SK-N-SH (cell line): ENCODE data around the gene PPP1R37. TPM values are rescaled to one million over a fixed set of nuclear protein-coding genes. Genes with fewer than 3 reads are reported as not detected.

Experiments
- CTCF ChIA-PET: fragments of 300-600, 350-600 bp; formaldehyde crosslinking; extraction: SDS; loops from one replicate; lab custom pipeline; 2021; lab: Yijun Ruan, JAX
- POLR2A ChIA-PET: fragments of 350-600 bp; sonication (Branson Sonifier 250); formaldehyde crosslinking; extraction: SDS; loops from one replicate; lab custom pipeline; 2020; ENCODE audit warnings: antibody characterized with exemption, inconsistent platforms; lab: Yijun Ruan, JAX
- DNase-seq: peaks from one replicate; pipeline ENCODE4 v3.0.0; 2012
- H2AFZ ChIP-seq: fragments of 200-600 bp; sonication (generic); 2 replicates; pipeline ENCODE4 v1.8.1; 2016; ENCODE audit warnings: antibody characterized with exemption, mild to moderate bottlenecking, low read depth
- H3F3A ChIP-seq: fragments of 200-600 bp; sonication (generic); replicated peaks from 2 replicates; pipeline ENCODE3; 2016; ENCODE audit warnings: antibody characterized with exemption, mild to moderate bottlenecking; ENCODE audit not compliant: insufficient read depth
- H3K27ac ChIP-seq, 2 experiments: fragments of 200-500 bp in 1 of 2; fragments of 200-600 bp in 1 of 2; sonication (Bioruptor generic) in 1 of 2; sonication (generic), shearing (Covaris generic) in 1 of 2; 2 replicates each; pipeline versions ENCODE4 v1.5.1 to v1.6.1; 2014 to 2016; ENCODE audit warnings: low read depth in 2 of 2, inconsistent platforms in 1 of 2, low read length in 1 of 2, mild to moderate bottlenecking in 1 of 2, mixed read lengths in 1 of 2
- H3K27me3 ChIP-seq: fragments of 200-600 bp; sonication (generic), shearing (Covaris generic); 2 replicates; pipeline ENCODE4 v1.6.1; 2016; ENCODE audit warnings: mixed run types; ENCODE audit not compliant: insufficient read depth
- H3K36me3 ChIP-seq, 2 experiments: fragments of 200-500 bp in 1 of 2; fragments of 200-600 bp in 1 of 2; sonication (Bioruptor generic) in 1 of 2; sonication (generic) in 1 of 2; replicated peaks in 1 of 2; 2 replicates each; pipeline versions ENCODE3 to v1.5.1; 2014 to 2016; ENCODE audit warnings: low read length in 1 of 2, mild to moderate bottlenecking in 1 of 2; ENCODE audit not compliant: insufficient read depth in 2 of 2, control insufficient read depth in 1 of 2
- H3K4me1 ChIP-seq, 2 experiments: fragments of 200-500 bp in 1 of 2; fragments of 200-600 bp in 1 of 2; sonication (Bioruptor generic) in 1 of 2; sonication (generic), shearing (Covaris generic) in 1 of 2; 2 replicates each; pipeline versions ENCODE4 v1.5.1 to v1.6.1; 2014 to 2016; ENCODE audit warnings: low read depth in 1 of 2, low read length in 1 of 2, mixed run types in 1 of 2; ENCODE audit not compliant: insufficient read depth in 2 of 2, control insufficient read depth in 1 of 2
- H3K4me2 ChIP-seq: fragments of 200-600 bp; sonication (generic), shearing (Covaris generic); 2 replicates; pipeline ENCODE4 v1.6.1; 2017; ENCODE audit warnings: mixed run types
- H3K4me3 ChIP-seq, 2 experiments: fragments of 200-500 bp in 1 of 2; fragments of 200-600 bp in 1 of 2; sonication (Bioruptor generic) in 1 of 2; sonication (generic), shearing (Covaris generic) in 1 of 2; 2 replicates each; pipeline versions ENCODE4 v1.5.1 to v1.8.1; 2014 to 2016; ENCODE audit warnings: low read depth in 2 of 2, inconsistent platforms in 1 of 2, low read length in 1 of 2, mild to moderate bottlenecking in 1 of 2, mixed read lengths in 1 of 2, moderate library complexity in 1 of 2
- H3K79me2 ChIP-seq: fragments of 200-600 bp; sonication (generic); 2 replicates; pipeline ENCODE4 v1.8.1; 2017; ENCODE audit warnings: mild to moderate bottlenecking; ENCODE audit not compliant: insufficient read depth
- H3K9ac ChIP-seq: fragments of 200-600 bp; sonication (generic); 2 replicates; pipeline ENCODE4 v1.6.1; 2017; ENCODE audit warnings: mixed run types
- H3K9me2 ChIP-seq: fragments of 200-600 bp; sonication (generic); 2 replicates; pipeline ENCODE4 v1.6.1; 2017; ENCODE audit warnings: mixed run types
- H3K9me3 ChIP-seq: fragments of 200-600 bp; sonication (generic); 2 replicates; pipeline ENCODE4 v1.6.1; 2017; ENCODE audit warnings: mixed run types, mild to moderate bottlenecking, moderate library complexity
- H4K20me1 ChIP-seq: fragments of 200-600 bp; sonication (generic); 2 replicates; pipeline ENCODE4 v1.6.1; 2017; ENCODE audit warnings: mild to moderate bottlenecking, mixed run types; ENCODE audit not compliant: insufficient read depth
- ELF1 ChIP-seq: IDR thresholded peaks from 2 replicates; pipeline ENCODE4 v1.4.0; 2012
- EP300 ChIP-seq, 2 experiments: IDR thresholded peaks; 2 replicates each; pipeline versions ENCODE4 v1.4.0 to v1.6.1; 2012; ENCODE audit warnings: borderline replicate concordance in 1 of 2, low read depth in 1 of 2, low read length in 1 of 2
- EZH2phosphoT487 ChIP-seq: fragments of 200-600 bp; sonication (generic); IDR thresholded peaks from 2 replicates; pipeline ENCODE4 v1.6.1; 2017; ENCODE audit warnings: low read depth, mixed run types, mild to moderate bottlenecking, antibody characterized with exemption, moderate library complexity, borderline replicate concordance
- FOSL2 ChIP-seq: IDR thresholded peaks from 2 replicates; pipeline ENCODE4 v1.4.0; 2012; ENCODE audit warnings: low read depth, mild to moderate bottlenecking, moderate library complexity, borderline replicate concordance
- FOXJ3 ChIP-seq: sonication (generic); formaldehyde crosslinking; IDR thresholded peaks from 2 replicates; pipeline ENCODE4 v1.5.1; 2020; ENCODE audit warnings: mild to moderate bottlenecking, missing genetic modification reagents
- GABPA ChIP-seq: IDR thresholded peaks from 2 replicates; pipeline ENCODE4 v1.4.0; 2012; ENCODE audit warnings: low read depth, mild to moderate bottlenecking
- GATA2 ChIP-seq: sonication (generic); formaldehyde crosslinking; IDR thresholded peaks from 2 replicates; pipeline ENCODE4 v1.5.0; 2020; ENCODE audit warnings: mild to moderate bottlenecking, missing genetic modification reagents
- NFIC ChIP-seq: IDR thresholded peaks from 2 replicates; pipeline ENCODE4 v1.4.0; 2012; ENCODE audit warnings: borderline replicate concordance
- NRF1 ChIP-seq: IDR thresholded peaks from 2 replicates; pipeline ENCODE4 v1.6.1; 2012; ENCODE audit warnings: low read depth, mild to moderate bottlenecking, low read length
- POLR2AphosphoS5 ChIP-seq: IDR thresholded peaks from 2 replicates; pipeline ENCODE4 v1.6.1; 2012; ENCODE audit warnings: low read depth, low read length
- RFX5 ChIP-seq: IDR thresholded peaks from 2 replicates; pipeline ENCODE4 v1.6.1; 2012; ENCODE audit warnings: mild to moderate bottlenecking, improper control_type of control experiment, low read length
- SIN3A ChIP-seq: IDR thresholded peaks from 2 replicates; pipeline ENCODE4 v1.6.1; 2012; ENCODE audit warnings: low read depth, mild to moderate bottlenecking, low read length, moderate library complexity, borderline replicate concordance
- SMC3 ChIP-seq: IDR thresholded peaks from 2 replicates; pipeline ENCODE4 v1.6.1; 2012; ENCODE audit warnings: low read depth, low read length, improper control_type of control experiment
- TAF1 ChIP-seq: IDR thresholded peaks from 2 replicates; pipeline ENCODE4 v1.6.1; 2012; ENCODE audit warnings: low read depth, mild to moderate bottlenecking, low read length, moderate library complexity, borderline replicate concordance
- WGBS: methylation state at CpG from one replicate; pipeline ENCODE4 v1.1.6; 2017; ENCODE audit warnings: low lambda C conversion rate; 5-methylcytosine and 5-hydroxymethylcytosine counted together
- polyA plus RNA-seq, 3 experiments: library from polyadenylated mRNA; depleted of rRNA; stranded (reverse); fragments of >200 nt; gene quantifications; 2 replicates each; pipeline ENCODE4 v1.2.3, GENCODE V29; 2012
- TF ChIP-seq, protein P1 (sequence below): fragments of 200-600 bp; sonication (generic); IDR thresholded peaks from 2 replicates; pipeline ENCODE4 v1.6.1; 2017; ENCODE audit warnings: antibody characterized with exemption, mild to moderate bottlenecking, moderate library complexity
- TF ChIP-seq, protein P2 (sequence below): IDR thresholded peaks from 2 replicates; pipeline ENCODE4; 2012
- TF ChIP-seq, protein P3 (sequence below): IDR thresholded peaks from 2 replicates; pipeline ENCODE4 v1.4.0; 2012; ENCODE audit warnings: low read depth, borderline replicate concordance
- TF ChIP-seq, protein P4 (sequence below): fragments of 150-350 bp; IDR thresholded peaks from 2 replicates; pipeline ENCODE4 v1.6.1; 2016; ENCODE audit warnings: mild to moderate bottlenecking, low read depth, low read length

The PPP1R37 gene
- polyA plus RNA-seq, 1 of the 3 experiments (the other 2 are of a cell fraction): 24.4 TPM

DNA sequence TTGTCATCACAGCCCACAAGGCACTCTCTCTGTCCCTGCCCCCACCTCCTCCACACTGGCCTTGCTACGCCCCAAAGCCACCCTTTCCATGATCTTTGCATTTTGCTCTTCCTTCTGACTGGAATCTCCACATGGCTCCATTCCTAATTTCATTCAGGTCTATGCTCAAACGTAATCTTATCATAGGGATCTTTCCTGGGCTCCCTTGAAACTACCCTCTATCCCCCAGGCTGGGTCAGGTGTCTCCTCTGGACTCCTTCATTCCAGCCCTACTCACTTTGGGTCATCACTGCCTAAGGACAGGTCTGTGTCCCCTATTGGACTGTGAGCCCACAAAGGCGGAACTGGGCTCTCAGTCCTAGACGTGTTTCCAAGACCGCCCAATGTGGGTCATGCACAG lies 10.8 kb upstream of the PPP1R37 start:
- TF ChIP-seq GABPA (no peak), SMC3 (no peak), EP300 (IDR thresholded peaks at IDR 0.05; ENCODE audit: borderline replicate concordance in 1 of 2, low read depth in 1 of 2, low read length in 1 of 2) (no peak), NRF1 (no peak)
- DNase-seq: no peak
- Histone ChIP-seq H3K27me3 (no peaks in the 10 kb centered on the region), H3K4me3 (no peak overlapping the region), H3K36me3 (peaks cover 3 to 11% of the 10 kb centered on the region in 2 experiments), H3K9ac (no peak overlapping the region), H3K27ac (no peak overlapping the region), H3F3A (no peaks in the 10 kb centered on the region), H4K20me1 (no peaks in the 10 kb centered on the region), H3K9me3 (no peaks in the 10 kb centered on the region), H3K79me2 (peaks cover 67% of the 10 kb centered on the region), H2AFZ (no peak overlapping the region), H3K9me2 (no peaks in the 10 kb centered on the region), H3K4me1 (peaks cover 0 to 9% of the 10 kb centered on the region in 2 experiments; a peak in 1 of 4 replicates), H3K4me2 (no peak overlapping the region)
- 95% methylated on average over 5 of the region's 5 CpGs for WGBS
- ChIA-PET CTCF (no interaction called here), POLR2A (no interaction called here)

DNA sequence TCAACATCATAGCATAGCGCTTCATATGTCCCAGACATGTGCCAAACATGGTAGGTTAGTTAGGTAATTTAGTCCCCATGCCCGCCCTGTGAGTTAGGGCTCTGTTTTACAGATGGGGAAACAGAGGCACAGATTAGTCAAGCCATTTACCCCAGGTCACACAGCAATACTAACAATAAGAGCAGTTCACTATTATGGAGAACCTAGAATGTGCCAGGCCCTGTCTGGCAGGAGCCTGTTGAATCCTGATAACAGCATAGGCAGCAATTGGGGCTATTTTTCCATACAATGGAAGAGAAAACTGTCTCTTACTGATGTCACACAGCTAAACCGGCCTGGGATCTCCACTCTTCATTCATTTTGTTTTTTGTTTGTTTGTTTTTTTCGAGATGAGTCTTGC lies 6.5 kb upstream of the PPP1R37 start:
- H3K79me2 ChIP-seq: peaks cover 60% of the 10 kb centered on the region
- peaks cover 6 to 13% of the 10 kb centered on the region in 2 experiments for H3K36me3 ChIP-seq
- no peak overlapping the region for H3K4me3 ChIP-seq
- no peak overlapping the region for H3K9ac ChIP-seq
- no peak overlapping the region for H3K4me2 ChIP-seq
- WGBS: 96% methylated on average over 4 of the region's 4 CpGs
- CTCF ChIA-PET: no interaction called here
- POLR2A ChIA-PET: no interaction called here
- H3K27me3 ChIP-seq: no peaks in the 10 kb centered on the region
- no peaks in the 10 kb centered on the region for H4K20me1 ChIP-seq
- no peaks in the 10 kb centered on the region for H3K9me2 ChIP-seq
- H3K27ac ChIP-seq: no peak overlapping the region
- H3F3A ChIP-seq: peaks cover 15% of the 10 kb centered on the region
- peaks cover 9 to 11% of the 10 kb centered on the region in 2 experiments; a peak in 2 of 4 replicates for H3K4me1 ChIP-seq
- TF ChIP-seq RFX5: no peak
- TF ChIP-seq FOSL2: no peak
- DNase-seq: no peak
- no peaks in the 10 kb centered on the region for H3K9me3 ChIP-seq
- H2AFZ ChIP-seq: no peak overlapping the region

DNA sequence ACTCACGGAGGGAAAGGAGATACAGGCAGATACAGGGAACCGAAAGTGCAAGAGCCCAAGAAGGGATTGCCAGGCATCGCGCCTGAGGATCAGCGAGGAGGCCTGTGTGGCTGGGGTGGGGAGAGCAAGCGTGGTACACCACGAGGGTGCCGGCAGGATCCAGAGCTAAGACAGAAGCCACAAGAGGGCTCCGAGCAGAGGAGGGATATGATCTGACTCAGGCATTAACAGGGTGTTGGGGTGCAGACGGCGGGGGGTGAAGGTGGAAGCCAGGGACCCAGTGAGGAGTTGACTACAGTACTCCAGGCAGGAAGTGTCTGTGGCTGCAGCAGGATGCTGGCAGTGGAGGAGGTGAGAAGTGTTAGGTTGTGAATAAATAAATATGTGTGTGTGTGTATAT lies 5.4 kb upstream of the PPP1R37 start:
- Histone ChIP-seq H3K79me2 (peaks cover 49% of the 10 kb centered on the region), H3K27ac (no peak overlapping the region), H3K36me3 (peaks cover 6 to 13% of the 10 kb centered on the region in 2 experiments), H2AFZ (no peak overlapping the region), H3K4me2 (no peak overlapping the region), H3K9ac (no peak overlapping the region), H3K4me3 (no peak overlapping the region), H3F3A (peaks cover 18% of the 10 kb centered on the region), H4K20me1 (no peaks in the 10 kb centered on the region), H3K27me3 (no peaks in the 10 kb centered on the region), H3K4me1 (peaks cover 9 to 11% of the 10 kb centered on the region in 2 experiments; a peak in 2 of 4 replicates), H3K9me3 (no peaks in the 10 kb centered on the region), H3K9me2 (no peaks in the 10 kb centered on the region)
- no peak for DNase-seq
- POLR2A ChIA-PET: no interaction called here
- 94% methylated on average over 11 of the region's 11 CpGs for WGBS
- CTCF ChIA-PET: no interaction called here
- TF ChIP-seq ELF1 (no peak), NFIC (no peak), FOXJ3 (CRISPR knock-in tag) (no peak), TAF1 (no peak), GATA2 (CRISPR knock-in tag) (no peak), EZH2phosphoT487 (no peak), POLR2AphosphoS5 (no peak), SIN3A (no peak)
- TF ChIP-seq, protein P1, sequence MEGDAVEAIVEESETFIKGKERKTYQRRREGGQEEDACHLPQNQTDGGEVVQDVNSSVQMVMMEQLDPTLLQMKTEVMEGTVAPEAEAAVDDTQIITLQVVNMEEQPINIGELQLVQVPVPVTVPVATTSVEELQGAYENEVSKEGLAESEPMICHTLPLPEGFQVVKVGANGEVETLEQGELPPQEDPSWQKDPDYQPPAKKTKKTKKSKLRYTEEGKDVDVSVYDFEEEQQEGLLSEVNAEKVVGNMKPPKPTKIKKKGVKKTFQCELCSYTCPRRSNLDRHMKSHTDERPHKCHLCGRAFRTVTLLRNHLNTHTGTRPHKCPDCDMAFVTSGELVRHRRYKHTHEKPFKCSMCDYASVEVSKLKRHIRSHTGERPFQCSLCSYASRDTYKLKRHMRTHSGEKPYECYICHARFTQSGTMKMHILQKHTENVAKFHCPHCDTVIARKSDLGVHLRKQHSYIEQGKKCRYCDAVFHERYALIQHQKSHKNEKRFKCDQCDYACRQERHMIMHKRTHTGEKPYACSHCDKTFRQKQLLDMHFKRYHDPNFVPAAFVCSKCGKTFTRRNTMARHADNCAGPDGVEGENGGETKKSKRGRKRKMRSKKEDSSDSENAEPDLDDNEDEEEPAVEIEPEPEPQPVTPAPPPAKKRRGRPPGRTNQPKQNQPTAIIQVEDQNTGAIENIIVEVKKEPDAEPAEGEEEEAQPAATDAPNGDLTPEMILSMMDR: no peak
- TF ChIP-seq, protein P2, sequence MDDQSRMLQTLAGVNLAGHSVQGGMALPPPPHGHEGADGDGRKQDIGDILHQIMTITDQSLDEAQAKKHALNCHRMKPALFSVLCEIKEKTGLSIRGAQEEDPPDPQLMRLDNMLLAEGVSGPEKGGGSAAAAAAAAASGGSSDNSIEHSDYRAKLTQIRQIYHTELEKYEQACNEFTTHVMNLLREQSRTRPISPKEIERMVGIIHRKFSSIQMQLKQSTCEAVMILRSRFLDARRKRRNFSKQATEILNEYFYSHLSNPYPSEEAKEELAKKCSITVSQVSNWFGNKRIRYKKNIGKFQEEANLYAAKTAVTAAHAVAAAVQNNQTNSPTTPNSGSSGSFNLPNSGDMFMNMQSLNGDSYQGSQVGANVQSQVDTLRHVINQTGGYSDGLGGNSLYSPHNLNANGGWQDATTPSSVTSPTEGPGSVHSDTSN: no peak
- TF ChIP-seq, protein P3, sequence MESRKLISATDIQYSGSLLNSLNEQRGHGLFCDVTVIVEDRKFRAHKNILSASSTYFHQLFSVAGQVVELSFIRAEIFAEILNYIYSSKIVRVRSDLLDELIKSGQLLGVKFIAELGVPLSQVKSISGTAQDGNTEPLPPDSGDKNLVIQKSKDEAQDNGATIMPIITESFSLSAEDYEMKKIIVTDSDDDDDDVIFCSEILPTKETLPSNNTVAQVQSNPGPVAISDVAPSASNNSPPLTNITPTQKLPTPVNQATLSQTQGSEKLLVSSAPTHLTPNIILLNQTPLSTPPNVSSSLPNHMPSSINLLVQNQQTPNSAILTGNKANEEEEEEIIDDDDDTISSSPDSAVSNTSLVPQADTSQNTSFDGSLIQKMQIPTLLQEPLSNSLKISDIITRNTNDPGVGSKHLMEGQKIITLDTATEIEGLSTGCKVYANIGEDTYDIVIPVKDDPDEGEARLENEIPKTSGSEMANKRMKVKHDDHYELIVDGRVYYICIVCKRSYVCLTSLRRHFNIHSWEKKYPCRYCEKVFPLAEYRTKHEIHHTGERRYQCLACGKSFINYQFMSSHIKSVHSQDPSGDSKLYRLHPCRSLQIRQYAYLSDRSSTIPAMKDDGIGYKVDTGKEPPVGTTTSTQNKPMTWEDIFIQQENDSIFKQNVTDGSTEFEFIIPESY: no peak
- TF ChIP-seq, protein P4, sequence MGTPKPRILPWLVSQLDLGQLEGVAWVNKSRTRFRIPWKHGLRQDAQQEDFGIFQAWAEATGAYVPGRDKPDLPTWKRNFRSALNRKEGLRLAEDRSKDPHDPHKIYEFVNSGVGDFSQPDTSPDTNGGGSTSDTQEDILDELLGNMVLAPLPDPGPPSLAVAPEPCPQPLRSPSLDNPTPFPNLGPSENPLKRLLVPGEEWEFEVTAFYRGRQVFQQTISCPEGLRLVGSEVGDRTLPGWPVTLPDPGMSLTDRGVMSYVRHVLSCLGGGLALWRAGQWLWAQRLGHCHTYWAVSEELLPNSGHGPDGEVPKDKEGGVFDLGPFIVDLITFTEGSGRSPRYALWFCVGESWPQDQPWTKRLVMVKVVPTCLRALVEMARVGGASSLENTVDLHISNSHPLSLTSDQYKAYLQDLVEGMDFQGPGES: no peak
